Uterus (tissue), 2 donors: ENCODE results near the gene FBXO47.

Source experiments
- POLR2A ChIP-seq, 2 donors: fragments of 450-650 bp; IDR thresholded peaks; one replicate each; pipeline ENCODE4 v1.6.1; 2016; ENCODE audit warnings: antibody characterized with exemption in 2 of 2, mild to moderate bottlenecking in 1 of 2, moderate library complexity in 1 of 2
- TF ChIP-seq, protein P1 (sequence below), 4 experiments: fragments of 200-600 bp in 2 of 4; fragments of 450-650 bp in 2 of 4; sonication (generic) in 2 of 4; IDR thresholded peaks; one replicate each; pipeline ENCODE4 v1.5.1; 2016 to 2019; ENCODE audit warnings: antibody characterized with exemption in 4 of 4, mild to moderate bottlenecking in 2 of 4, moderate library complexity in 1 of 4

DNA sequence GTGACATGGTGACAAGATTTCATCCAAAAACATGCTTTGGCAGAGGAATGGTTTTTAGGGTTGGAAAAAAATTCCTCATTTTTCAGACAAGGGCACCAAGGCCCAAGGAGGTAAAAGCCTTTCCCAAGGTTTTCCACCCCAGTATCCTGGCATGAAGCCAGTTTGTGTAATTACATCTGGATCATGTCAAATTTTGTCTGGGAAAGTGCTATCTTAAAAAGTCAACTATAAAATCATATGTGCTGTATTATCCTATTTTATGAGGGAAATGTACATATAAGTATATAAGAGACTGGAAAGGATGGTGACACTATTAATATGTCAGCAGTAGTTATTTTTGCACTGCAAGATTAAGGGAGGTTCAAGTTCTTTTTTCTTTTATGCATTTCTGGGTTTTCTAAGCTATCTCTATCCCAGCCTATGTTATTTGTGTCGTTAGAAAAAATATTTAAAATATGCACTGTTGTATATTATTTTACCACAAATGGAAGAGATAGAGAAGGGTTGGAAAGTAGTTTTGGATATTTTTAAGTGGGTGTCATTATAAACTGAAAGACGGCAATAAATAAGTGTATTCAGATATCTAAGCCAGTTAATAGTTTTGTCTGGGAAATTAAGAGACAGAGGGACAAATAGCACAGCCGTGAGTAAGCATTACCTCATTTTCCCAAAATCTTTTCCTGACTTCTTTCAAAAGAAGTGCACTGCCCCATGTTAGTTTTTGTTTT lies 13.5 kb upstream of the FBXO47 start:
- TF ChIP-seq, protein P1, sequence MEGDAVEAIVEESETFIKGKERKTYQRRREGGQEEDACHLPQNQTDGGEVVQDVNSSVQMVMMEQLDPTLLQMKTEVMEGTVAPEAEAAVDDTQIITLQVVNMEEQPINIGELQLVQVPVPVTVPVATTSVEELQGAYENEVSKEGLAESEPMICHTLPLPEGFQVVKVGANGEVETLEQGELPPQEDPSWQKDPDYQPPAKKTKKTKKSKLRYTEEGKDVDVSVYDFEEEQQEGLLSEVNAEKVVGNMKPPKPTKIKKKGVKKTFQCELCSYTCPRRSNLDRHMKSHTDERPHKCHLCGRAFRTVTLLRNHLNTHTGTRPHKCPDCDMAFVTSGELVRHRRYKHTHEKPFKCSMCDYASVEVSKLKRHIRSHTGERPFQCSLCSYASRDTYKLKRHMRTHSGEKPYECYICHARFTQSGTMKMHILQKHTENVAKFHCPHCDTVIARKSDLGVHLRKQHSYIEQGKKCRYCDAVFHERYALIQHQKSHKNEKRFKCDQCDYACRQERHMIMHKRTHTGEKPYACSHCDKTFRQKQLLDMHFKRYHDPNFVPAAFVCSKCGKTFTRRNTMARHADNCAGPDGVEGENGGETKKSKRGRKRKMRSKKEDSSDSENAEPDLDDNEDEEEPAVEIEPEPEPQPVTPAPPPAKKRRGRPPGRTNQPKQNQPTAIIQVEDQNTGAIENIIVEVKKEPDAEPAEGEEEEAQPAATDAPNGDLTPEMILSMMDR (IDR thresholded peaks at IDR 0.05) = no peak
- TF ChIP-seq POLR2A (IDR thresholded peaks at IDR 0.05) = no peak
